GM23338 (cell line): ENCODE results near the gene VAMP3.

Source experiments
- CREB1 ChIP-seq: fragments of 250-450 bp; sonication (Bioruptor Pico); IDR thresholded peaks from 2 replicates; pipeline ENCODE4 v1.5.0; 2020; ENCODE audit warnings: low read depth, mild to moderate bottlenecking, moderate library complexity
- CTCF ChIP-seq, 2 experiments: fragments of 200-600 bp in 1 of 2; sonication (generic) in 1 of 2; conservative IDR thresholded peaks; 2 replicates each; pipeline versions ENCODE4 v1.5.1 to v1.6.1; 2016 to 2017; ENCODE audit warnings: antibody characterized with exemption in 2 of 2, low read depth in 2 of 2, mild to moderate bottlenecking in 2 of 2, moderate library complexity in 1 of 2
- EZH2 ChIP-seq: fragments of 200-600 bp; sonication (generic); IDR thresholded peaks from one replicate; pipeline ENCODE4 v1.8.0; 2017; ENCODE audit warnings: antibody characterized with exemption, mild to moderate bottlenecking, low read depth; ENCODE audit not compliant: unreplicated experiment
- EZH2phosphoT487 ChIP-seq: fragments of 200-600 bp; sonication (generic); IDR thresholded peaks from one replicate; pipeline ENCODE4 v1.8.1; 2018; ENCODE audit warnings: antibody characterized with exemption; ENCODE audit not compliant: unreplicated experiment
- JUNB ChIP-seq: IDR thresholded peaks from one replicate; pipeline ENCODE4 v1.6.1; 2016; ENCODE audit warnings: antibody characterized with exemption; ENCODE audit not compliant: unreplicated experiment
- NANOG ChIP-seq: IDR thresholded peaks from 2 replicates; pipeline ENCODE4 v1.6.1; 2016; ENCODE audit warnings: antibody characterized with exemption, borderline replicate concordance
- POLR2AphosphoS5 ChIP-seq: IDR thresholded peaks from 2 replicates; pipeline ENCODE4 v1.6.1; 2016; ENCODE audit warnings: antibody characterized with exemption, low read depth
- STAT1 ChIP-seq: IDR thresholded peaks from one replicate; pipeline ENCODE4 v1.6.1; 2016; ENCODE audit warnings: antibody characterized with exemption; ENCODE audit not compliant: unreplicated experiment
- ZNF462 ChIP-seq: fragments of 250-450 bp; sonication (Bioruptor Pico); IDR thresholded peaks from 2 replicates; pipeline ENCODE4 v1.5.0; 2020; ENCODE audit warnings: mild to moderate bottlenecking, moderate library complexity

GRCh38 chr1:7744882-7745281, 26.2 kb upstream of the VAMP3 start:
- TF ChIP-seq POLR2AphosphoS5 (no peak), EZH2phosphoT487 (no peak), CTCF (conservative IDR thresholded peaks at IDR 0.05; ENCODE audit: low read depth in 2 of 2) (no peak), CREB1 (no peak), EZH2 (no peak), JUNB (no peak), NANOG (no peak), STAT1 (no peak), ZNF462 (CRISPR knock-in tag) (no peak)
